GM13977 (cell line): Measurements from ENCODE around the gene SLC4A4.

ENCODE experiments used
- DNase-seq: peaks from one replicate; pipeline ENCODE4 v3.0.0; 2012; ENCODE audit warnings: low spot score
- CTCF ChIP-seq: IDR thresholded peaks from 2 replicates; pipeline ENCODE4 v1.5.1; 2012; ENCODE audit warnings: mild to moderate bottlenecking, control low read depth; ENCODE audit not compliant: insufficient read depth; ENCODE audit errors: extremely low read depth, missing control alignments
- in situ Hi-C: fragments of 300-500 bp; cut with MboI; formaldehyde crosslinking; loops from one replicate; pipeline ENCODE4 v1.12.0; 2022; ENCODE audit warnings: low sequenced_read_pairs, low pct_unique_long_range_greater_than_20kb, mixed read lengths, inconsistent platforms; ENCODE audit not compliant: unreplicated experiment

Gene SLC4A4

GRCh38 chr4:71520850-71521249 is 182.0 kb downstream of the SLC4A4 start:
- DNase-seq, result no peak
- in situ Hi-C loops, result no loop called here
- TF ChIP-seq CTCF, result no peak

- no peak for TF ChIP-seq CTCF
- in situ Hi-C loops, result no loop called here
- no peak for DNase-seq
These were observed 185.9 kb downstream of the SLC4A4 start for GRCh38 chr4:71524756-71525155.

GRCh38 chr4:71526637-71527406 is 188.0 kb downstream of the SLC4A4 start:
- no peak for DNase-seq
- peak; percentile 17 for TF ChIP-seq CTCF
- in situ Hi-C loops, result no loop called here

- in situ Hi-C loops, result no loop called here
- no peak for TF ChIP-seq CTCF
- no peak for DNase-seq
These were observed 193.6 kb downstream of the SLC4A4 start for GRCh38 chr4:71532407-71532806.

GRCh38 chr4:71533121-71533520 is 194.3 kb downstream of the SLC4A4 start:
- TF ChIP-seq CTCF, result no peak
- in situ Hi-C loops, result no loop called here
- no peak for DNase-seq

GRCh38 chr4:71537551-71538065 is 198.8 kb downstream of the SLC4A4 start:
- in situ Hi-C loops, result no loop called here
- no peak for DNase-seq
- no peak for TF ChIP-seq CTCF

GRCh38 chr4:71538528-71538927 is 199.7 kb downstream of the SLC4A4 start:
- TF ChIP-seq CTCF, result no peak
- in situ Hi-C loops, result no loop called here
- no peak for DNase-seq
